Measurements from ENCODE around the gene WDR38.

The WDR38 gene

GRCh38 chr9:124873664-124874063 lies 20.4 kb downstream of the WDR38 start:
- in situ Hi-C loops (cut with HindIII; ENCODE audit: low pct_ligation_motif_present, low pct_unique_long_range_greater_than_20kb, low sequenced_read_pairs), result no loop called here
- no peak for DNase-seq

- DNase-seq, result no peak
- in situ Hi-C loops (cut with HindIII; ENCODE audit: low pct_ligation_motif_present, low pct_unique_long_range_greater_than_20kb, low sequenced_read_pairs), result no loop called here
These were observed 22.2 kb downstream of the WDR38 start for GRCh38 chr9:124875501-124875900.

- DNase-seq, result no peak
- in situ Hi-C loops (cut with HindIII; ENCODE audit: low pct_ligation_motif_present, low pct_unique_long_range_greater_than_20kb, low sequenced_read_pairs), result no loop called here
These were observed 23.9 kb downstream of the WDR38 start for GRCh38 chr9:124877021-124877782.

GRCh38 chr9:124878021-124878420 lies 24.8 kb downstream of the WDR38 start:
- in situ Hi-C loops (cut with HindIII; ENCODE audit: low pct_ligation_motif_present, low pct_unique_long_range_greater_than_20kb, low sequenced_read_pairs), result no loop called here

GRCh38 chr9:124878518-124878917 lies 25.3 kb downstream of the WDR38 start:
- no peak for DNase-seq
- in situ Hi-C loops (cut with HindIII; ENCODE audit: low pct_ligation_motif_present, low pct_unique_long_range_greater_than_20kb, low sequenced_read_pairs), result no loop called here

More at GRCh38 chr9:124878021-124878420, 24.8 kb downstream of the WDR38 start:
- no peak for DNase-seq

- in situ Hi-C loops (cut with HindIII; ENCODE audit: low pct_ligation_motif_present, low pct_unique_long_range_greater_than_20kb, low sequenced_read_pairs), result no loop called here
- DNase-seq, result no peak
These were observed 26.0 kb downstream of the WDR38 start for GRCh38 chr9:124879226-124879625.

GRCh38 chr9:124880501-124880900 lies 27.2 kb downstream of the WDR38 start:
- DNase-seq, result no peak
- in situ Hi-C loops (cut with HindIII; ENCODE audit: low pct_ligation_motif_present, low pct_unique_long_range_greater_than_20kb, low sequenced_read_pairs), result no loop called here

- in situ Hi-C loops (cut with HindIII; ENCODE audit: low pct_ligation_motif_present, low pct_unique_long_range_greater_than_20kb, low sequenced_read_pairs), result no loop called here
- no peak for DNase-seq
These were observed 28.0 kb downstream of the WDR38 start for GRCh38 chr9:124881138-124881743.

- in situ Hi-C loops (cut with HindIII; ENCODE audit: low pct_ligation_motif_present, low pct_unique_long_range_greater_than_20kb, low sequenced_read_pairs), result no loop called here
- DNase-seq, result no peak
These were observed 29.0 kb downstream of the WDR38 start for GRCh38 chr9:124882231-124882630.

- DNase-seq, result no peak
- in situ Hi-C loops (cut with HindIII; ENCODE audit: low pct_ligation_motif_present, low pct_unique_long_range_greater_than_20kb, low sequenced_read_pairs), result no loop called here
These were observed 31.1 kb downstream of the WDR38 start for GRCh38 chr9:124884376-124884775.

GRCh38 chr9:124885551-124885950 lies 32.3 kb downstream of the WDR38 start:
- no peak for DNase-seq
- in situ Hi-C loops (cut with HindIII; ENCODE audit: low pct_ligation_motif_present, low pct_unique_long_range_greater_than_20kb, low sequenced_read_pairs), result no loop called here

GRCh38 chr9:124886461-124886860 lies 33.2 kb downstream of the WDR38 start:
- DNase-seq, result no peak
- in situ Hi-C loops (cut with HindIII; ENCODE audit: low pct_ligation_motif_present, low pct_unique_long_range_greater_than_20kb, low sequenced_read_pairs), result no loop called here

GRCh38 chr9:124886866-124887492 lies 33.7 kb downstream of the WDR38 start:
- in situ Hi-C loops (cut with HindIII; ENCODE audit: low pct_ligation_motif_present, low pct_unique_long_range_greater_than_20kb, low sequenced_read_pairs), result no loop called here

GRCh38 chr9:124887832-124888231 lies 34.6 kb downstream of the WDR38 start:
- in situ Hi-C loops (cut with HindIII; ENCODE audit: low pct_ligation_motif_present, low pct_unique_long_range_greater_than_20kb, low sequenced_read_pairs), result no loop called here
- DNase-seq, result no peak

More at GRCh38 chr9:124886866-124887492, 33.7 kb downstream of the WDR38 start:
- DNase-seq, result no peak

- in situ Hi-C loops (cut with HindIII; ENCODE audit: low pct_ligation_motif_present, low pct_unique_long_range_greater_than_20kb, low sequenced_read_pairs), result no loop called here
- DNase-seq, result no peak
These were observed 35.7 kb downstream of the WDR38 start for GRCh38 chr9:124889006-124889405.

- in situ Hi-C loops (cut with HindIII; ENCODE audit: low pct_ligation_motif_present, low pct_unique_long_range_greater_than_20kb, low sequenced_read_pairs), result no loop called here
- DNase-seq, result no peak
These were observed 36.9 kb downstream of the WDR38 start for GRCh38 chr9:124890179-124890578.

- in situ Hi-C loops (cut with HindIII; ENCODE audit: low pct_ligation_motif_present, low pct_unique_long_range_greater_than_20kb, low sequenced_read_pairs), result no loop called here
- DNase-seq, result no peak
These were observed 40.9 kb downstream of the WDR38 start for GRCh38 chr9:124894035-124894740.

- in situ Hi-C loops (cut with HindIII; ENCODE audit: low pct_ligation_motif_present, low pct_unique_long_range_greater_than_20kb, low sequenced_read_pairs), result no loop called here
- peak; percentile 38 for DNase-seq
These were observed 41.5 kb downstream of the WDR38 start for GRCh38 chr9:124894741-124895170.

Data from ACHN (cell line).